RWPE1 (cell line): ENCODE results near the gene LGR4.

ENCODE experiments used
- CTCF ChIA-PET: fragments of 350-600 bp; sonication (Branson Sonifier 250); formaldehyde crosslinking; extraction: SDS; loops from one replicate; lab custom pipeline; 2021; lab: Yijun Ruan, JAX
- POLR2A ChIA-PET: fragments of 400-600 bp; formaldehyde crosslinking; extraction: SDS; loops from one replicate; lab custom pipeline; 2020; ENCODE audit warnings: antibody characterized with exemption; ENCODE audit not compliant: low non-redundant PET; lab: Yijun Ruan, JAX
- DNase-seq: peaks from one replicate; pipeline ENCODE4 v3.0.0; 2012; ENCODE audit warnings: low spot score
- H3K27ac ChIP-seq: fragments of 450-650 bp; 2 replicates; pipeline ENCODE4 v1.5.1; 2017
- CTCF ChIP-seq: fragments of 450-650 bp; conservative IDR thresholded peaks from 2 replicates; pipeline ENCODE4 v1.5.1; 2017; ENCODE audit warnings: low read depth, mild to moderate bottlenecking

The LGR4 gene

GRCh38 chr11:27356624-27357222 lies 115.9 kb downstream of the LGR4 start:
- CTCF ChIA-PET, result interaction anchor here (0.6 kb wide), 1 partner anchor 29 kb away, joined by 3 read pairs; no protein-coding TSS in a partner anchor
- POLR2A ChIA-PET, result no interaction called here
- no peak for DNase-seq
- TF ChIP-seq CTCF, result no peak
- no peak overlapping the region for H3K27ac ChIP-seq

GRCh38 chr11:27355575-27356104 lies 117.0 kb downstream of the LGR4 start:
- no peak overlapping the region; the same call in 1 of the 2 replicates for H3K27ac ChIP-seq
- CTCF ChIA-PET, result no interaction called here
- no peak for DNase-seq

GRCh38 chr11:27354359-27354965 lies 118.1 kb downstream of the LGR4 start:
- no peak for DNase-seq
- H3K27ac ChIP-seq, result no peak overlapping the region
- ChIA-PET CTCF (no interaction called here), POLR2A (no interaction called here)
- TF ChIP-seq CTCF, result no peak

More at GRCh38 chr11:27355575-27356104, 117.0 kb downstream of the LGR4 start:
- POLR2A ChIA-PET, result no interaction called here
- no peak for TF ChIP-seq CTCF

GRCh38 chr11:27353593-27354358 lies 118.8 kb downstream of the LGR4 start:
- POLR2A ChIA-PET, result no interaction called here
- no peak overlapping the region for H3K27ac ChIP-seq
- no peak for TF ChIP-seq CTCF
- no peak for DNase-seq
- CTCF ChIA-PET, result no interaction called here

GRCh38 chr11:27352781-27353180 lies 119.8 kb downstream of the LGR4 start:
- H3K27ac ChIP-seq, result no peak overlapping the region
- DNase-seq, result no peak
- POLR2A ChIA-PET, result no interaction called here
- TF ChIP-seq CTCF, result no peak
- CTCF ChIA-PET, result interaction anchor here (0.6 to 0.8 kb wide), 2 partner anchors 145 to 731 kb away, joined by 3 to 4 read pairs; no protein-coding TSS in a partner anchor

DNA sequence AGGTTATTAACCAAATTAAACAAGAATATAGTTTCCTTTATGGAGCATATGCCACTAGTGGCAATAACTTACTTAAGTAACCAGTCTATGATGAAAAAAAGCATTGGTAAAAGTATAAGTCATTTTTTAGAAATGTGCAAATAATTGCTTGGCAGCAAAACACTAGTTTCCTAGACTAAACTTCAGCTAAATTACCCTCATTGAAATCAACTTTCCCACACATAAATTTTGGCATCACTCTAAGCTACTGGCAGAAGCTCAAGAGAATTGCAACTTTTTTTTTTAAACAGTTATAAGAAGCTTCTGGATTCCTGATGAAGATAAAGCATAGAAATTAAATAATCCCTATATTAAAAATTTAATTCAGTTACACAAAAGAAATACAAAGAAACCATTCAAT lies 122.1 kb downstream of the LGR4 start:
- no peak overlapping the region for H3K27ac ChIP-seq
- no peak for TF ChIP-seq CTCF
- ChIA-PET CTCF (interaction anchor here (0.6 kb wide), 1 partner anchor 57 kb away, joined by 3 read pairs; no protein-coding TSS in a partner anchor), POLR2A (no interaction called here)
- no peak for DNase-seq
